Fibroblast of skin of left quadriceps (primary cell): ENCODE results near the gene SNX9.
A peak's percentile ranks its signal among the peaks of the same experiment; 100 is the strongest.

Experiments used
- DNase-seq, 2 experiments: peaks; one replicate each; pipeline ENCODE4 v3.0.0-alpha.2; 2013; ENCODE audit warnings: low read depth in 2 of 2

The SNX9 gene

GRCh38 chr6:157804448-157805327 is 18.4 kb upstream of the SNX9 start:
- no peak for DNase-seq

- no peak for DNase-seq
Measured at GRCh38 chr6:157806131-157806855, 16.8 kb upstream of the SNX9 start.

GRCh38 chr6:157806856-157807215 is 16.2 kb upstream of the SNX9 start:
- no peak for DNase-seq

GRCh38 chr6:157808405-157808950 is 14.6 kb upstream of the SNX9 start:
- DNase-seq, result no peak

- no peak for DNase-seq
Measured at GRCh38 chr6:157809613-157810012, 13.4 kb upstream of the SNX9 start.

- DNase-seq, result no peak
Measured at GRCh38 chr6:157811137-157811475, 11.9 kb upstream of the SNX9 start.

- DNase-seq, result no peak
Measured at GRCh38 chr6:157811476-157812173, 11.4 kb upstream of the SNX9 start.

- DNase-seq, result no peak
Measured at GRCh38 chr6:157812425-157813171, 10.4 kb upstream of the SNX9 start.

- no peak for DNase-seq
Measured at GRCh38 chr6:157813191-157813590, 9.9 kb upstream of the SNX9 start.

- peak in 1 of 2 experiments; percentile 32 for DNase-seq
Measured at GRCh38 chr6:157813750-157814455, 9.1 kb upstream of the SNX9 start.

- DNase-seq, result no peak
Measured at GRCh38 chr6:157814883-157815282, 8.2 kb upstream of the SNX9 start.

- DNase-seq, result no peak
Measured at GRCh38 chr6:157821342-157822033, 1.6 kb upstream of the SNX9 start.

- no peak for DNase-seq
Measured at GRCh38 chr6:157822245-157823000, 623 bp upstream of the SNX9 start.

- no peak for DNase-seq
Measured at GRCh38 chr6:157823528-157824370, 703 bp downstream of the SNX9 start.

- peak; percentile 49 to 54 for DNase-seq
Measured at GRCh38 chr6:157825243-157825904, 2.3 kb downstream of the SNX9 start.

- no peak for DNase-seq
Measured at GRCh38 chr6:157830354-157831017, 7.4 kb downstream of the SNX9 start.

- DNase-seq, result no peak
Measured at GRCh38 chr6:157831018-157831369, 7.9 kb downstream of the SNX9 start.
